Muscle of leg (tissue), 11 donors: ENCODE results near the gene CTTN. TPM values are rescaled to one million over a fixed set of nuclear protein-coding genes. Genes with fewer than 3 reads are reported as not detected.

Experiments
- DNase-seq: peaks from one replicate; pipeline ENCODE4 v3.0.0; 2013
- H3K27ac ChIP-seq: one replicate; pipeline ENCODE4 v1.5.1; 2013; ENCODE audit warnings: mild to moderate bottlenecking, low read length, control low read depth
- H3K27me3 ChIP-seq: one replicate; pipeline ENCODE4 v1.6.1; 2013; ENCODE audit warnings: low read length; ENCODE audit not compliant: control insufficient read depth, insufficient read depth
- H3K36me3 ChIP-seq: one replicate; pipeline ENCODE4 v1.6.1; 2013; ENCODE audit warnings: low read length; ENCODE audit not compliant: control insufficient read depth, insufficient read depth
- H3K4me1 ChIP-seq: one replicate; pipeline ENCODE4 v1.6.1; 2013; ENCODE audit warnings: low read length; ENCODE audit not compliant: control insufficient read depth, insufficient read depth
- H3K4me3 ChIP-seq: one replicate; pipeline ENCODE4 v1.5.1; 2013; ENCODE audit warnings: low read length, control low read depth
- H3K9me3 ChIP-seq: replicated peaks from 2 replicates; pipeline ENCODE4 v1.6.1; 2013; ENCODE audit warnings: low read depth, low read length; ENCODE audit not compliant: control insufficient read depth
- WGBS: methylation state at CpG from one replicate; pipeline ENCODE4 v1.1.5; 2013; ENCODE audit warnings: missing lambda C conversion rate; ENCODE audit not compliant: insufficient coverage; 5-methylcytosine and 5-hydroxymethylcytosine counted together
- polyA plus RNA-seq, 8 donors: library from polyadenylated mRNA; unstranded; fragments of 120-200 nt; gene quantifications; one replicate each; pipeline versions ENCODE4 v1.2.1 to v1.2.3, GENCODE V29; 2013; ENCODE audit warnings: inconsistent platforms in 1 of 8, low replicate concordance in 1 of 8; ENCODE audit not compliant: insufficient read length in 8 of 8, insufficient read depth in 1 of 8
- total RNA-seq: library from RNA; stranded (reverse); fragments of 120-200 nt; gene quantifications from one replicate; pipeline ENCODE4 v1.2.4, GENCODE V29; 2013

Gene CTTN
- total and polyA plus RNA-seq, 9 donors: 78.1 to 126 (median 109) TPM

DNA sequence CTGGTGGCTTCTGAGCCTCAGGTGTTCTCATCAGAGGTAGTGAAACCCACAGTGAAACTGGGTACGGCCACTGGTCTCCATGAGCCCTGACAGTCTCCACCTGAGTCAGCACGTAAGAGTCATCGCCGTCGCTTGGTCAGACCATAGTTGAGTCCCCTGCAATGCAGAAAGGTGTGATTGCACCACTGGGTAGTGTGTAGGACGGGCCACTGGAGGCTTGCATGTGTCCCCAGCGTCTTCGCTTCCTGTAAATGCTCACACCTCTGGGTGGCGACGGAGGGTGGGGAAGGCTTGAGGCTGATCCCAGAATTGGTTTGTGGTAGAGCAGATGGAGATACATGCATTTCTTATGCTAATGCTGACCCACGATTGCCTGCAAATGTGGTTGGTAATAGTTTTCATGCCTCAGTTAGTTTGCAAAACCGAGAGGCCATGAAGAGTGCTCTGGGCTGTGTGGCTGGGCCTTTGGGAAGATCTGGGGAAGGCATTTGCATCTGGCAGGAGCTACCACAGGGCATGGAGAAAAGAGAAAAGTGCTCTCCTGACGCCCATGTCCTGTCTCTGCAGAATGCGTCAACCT is 26.5 kb downstream of the CTTN start:
- WGBS: 93% methylated on average over 14 of the region's 14 CpGs
- Histone ChIP-seq H3K9me3 (no peaks in the 10 kb centered on the region), H3K27ac (no peak overlapping the region), H3K27me3 (no peaks in the 10 kb centered on the region), H3K4me1 (no peaks in the 10 kb centered on the region), H3K4me3 (no peak overlapping the region), H3K36me3 (peaks cover 84% of the 10 kb centered on the region)
- no peak for DNase-seq

- no peak for DNase-seq
- peaks cover 83% of the 10 kb centered on the region for H3K36me3 ChIP-seq
Measured at GRCh38 chr11:70427436-70427835, 29.1 kb downstream of the CTTN start.

DNA sequence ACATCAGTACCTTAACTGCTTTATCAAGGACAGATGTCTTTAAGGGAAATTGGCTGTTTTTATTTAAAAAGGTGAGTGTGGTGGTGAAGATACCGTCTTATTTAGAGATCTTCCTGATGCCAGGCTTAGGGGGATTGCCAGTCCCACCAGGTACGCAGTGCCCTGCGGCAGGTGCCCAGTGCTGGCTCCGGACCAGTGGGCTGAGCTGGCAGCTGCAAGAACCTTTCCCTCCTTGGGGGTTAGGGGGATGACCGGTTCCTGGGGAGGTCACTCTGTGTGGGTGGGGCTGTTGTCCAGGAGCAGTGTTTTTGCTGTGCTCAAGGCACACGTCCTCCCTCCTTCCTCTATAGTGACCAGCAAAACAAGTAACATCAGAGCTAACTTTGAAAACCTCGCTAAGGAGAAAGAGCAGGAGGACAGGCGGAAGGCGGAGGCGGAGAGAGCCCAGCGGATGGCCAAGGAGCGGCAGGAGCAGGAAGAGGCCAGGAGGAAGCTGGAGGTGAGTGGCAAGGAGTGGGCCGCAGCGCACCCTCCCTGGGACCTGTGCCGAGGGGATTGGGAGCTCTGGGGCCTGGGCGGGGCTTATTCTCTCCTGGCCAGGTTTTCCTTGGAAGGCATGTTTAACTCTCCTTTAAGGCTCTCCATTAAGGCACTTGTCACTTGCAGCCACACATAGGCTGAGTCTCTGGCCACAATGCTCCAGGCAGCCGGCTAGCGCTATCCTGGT is 30.5 kb downstream of the CTTN start:
- H3K4me1 ChIP-seq: no peaks in the 10 kb centered on the region
- H3K4me3 ChIP-seq: no peak overlapping the region
- H3K27ac ChIP-seq: no peak overlapping the region
- H3K9me3 ChIP-seq: no peaks in the 10 kb centered on the region
- peaks cover 83% of the 10 kb centered on the region for H3K36me3 ChIP-seq
- whole genome bisulfite sequencing: 88% methylated on average over 11 of the region's 18 CpGs
- DNase-seq: no peak
- no peaks in the 10 kb centered on the region for H3K27me3 ChIP-seq

More at GRCh38 chr11:70427436-70427835, 29.1 kb downstream of the CTTN start:
- H3K9me3 ChIP-seq: no peaks in the 10 kb centered on the region
- 95% methylated on average over 9 of the region's 11 CpGs for WGBS
- H3K4me3 ChIP-seq: no peak overlapping the region
- H3K27ac ChIP-seq: no peak overlapping the region
- H3K4me1 ChIP-seq: no peaks in the 10 kb centered on the region
- H3K27me3 ChIP-seq: no peaks in the 10 kb centered on the region

GRCh38 chr11:70429428-70429705 is 31.0 kb downstream of the CTTN start:
- Histone ChIP-seq H3K27ac (no peak overlapping the region), H3K27me3 (no peaks in the 10 kb centered on the region), H3K4me1 (no peaks in the 10 kb centered on the region), H3K4me3 (no peak overlapping the region), H3K36me3 (peaks cover 83% of the 10 kb centered on the region), H3K9me3 (no peaks in the 10 kb centered on the region)
- no peak for DNase-seq
- 89% methylated on average over 5 of the region's 8 CpGs for WGBS

DNA sequence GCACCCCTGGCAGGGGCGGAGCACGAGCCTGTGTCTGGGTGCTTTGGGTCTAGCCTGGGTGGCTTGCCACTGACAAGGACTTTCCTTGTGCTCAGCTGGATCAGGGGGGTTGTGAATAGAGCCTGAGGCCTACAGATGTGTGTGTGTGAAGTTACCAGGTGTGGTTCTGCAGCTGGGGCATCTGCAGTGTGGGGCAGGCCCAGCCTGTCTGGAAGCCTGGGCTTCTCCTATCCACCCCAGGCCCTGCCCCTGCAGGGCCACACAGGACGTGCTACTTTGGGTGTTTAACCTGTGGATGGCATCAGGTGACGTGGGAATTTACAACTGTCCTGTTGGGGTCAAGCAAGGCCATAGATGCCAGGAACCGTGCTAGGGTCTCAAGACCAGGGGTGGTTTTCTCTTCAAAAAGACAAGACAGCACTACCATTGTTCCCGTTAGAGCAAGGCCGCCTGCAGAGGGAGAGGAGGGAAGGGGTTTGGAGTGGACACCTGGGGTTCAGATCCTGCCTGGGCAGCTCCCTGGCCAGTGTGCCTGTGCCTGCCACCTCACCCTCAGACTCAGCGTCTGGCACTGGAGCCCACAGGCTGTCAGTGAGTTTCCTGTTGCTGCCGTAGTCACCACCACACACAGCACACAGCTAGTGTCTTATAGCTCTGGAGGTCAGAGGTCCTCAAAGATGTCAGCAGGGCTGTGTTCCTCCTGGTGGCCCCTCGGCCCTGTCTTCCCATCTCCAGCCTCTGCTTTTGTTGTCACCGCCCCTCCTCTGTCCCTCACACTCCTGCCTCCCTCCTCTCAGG is 31.6 kb downstream of the CTTN start:
- peaks cover 5% of the 10 kb centered on the region for H3K4me1 ChIP-seq
- H3K9me3 ChIP-seq: no peaks in the 10 kb centered on the region
- no peak for DNase-seq
- WGBS: 66% methylated on average over 6 of the region's 11 CpGs
- H3K36me3 ChIP-seq: peaks cover 82% of the 10 kb centered on the region
- no peak overlapping the region for H3K27ac ChIP-seq
- H3K4me3 ChIP-seq: no peak overlapping the region
- H3K27me3 ChIP-seq: no peaks in the 10 kb centered on the region

DNA sequence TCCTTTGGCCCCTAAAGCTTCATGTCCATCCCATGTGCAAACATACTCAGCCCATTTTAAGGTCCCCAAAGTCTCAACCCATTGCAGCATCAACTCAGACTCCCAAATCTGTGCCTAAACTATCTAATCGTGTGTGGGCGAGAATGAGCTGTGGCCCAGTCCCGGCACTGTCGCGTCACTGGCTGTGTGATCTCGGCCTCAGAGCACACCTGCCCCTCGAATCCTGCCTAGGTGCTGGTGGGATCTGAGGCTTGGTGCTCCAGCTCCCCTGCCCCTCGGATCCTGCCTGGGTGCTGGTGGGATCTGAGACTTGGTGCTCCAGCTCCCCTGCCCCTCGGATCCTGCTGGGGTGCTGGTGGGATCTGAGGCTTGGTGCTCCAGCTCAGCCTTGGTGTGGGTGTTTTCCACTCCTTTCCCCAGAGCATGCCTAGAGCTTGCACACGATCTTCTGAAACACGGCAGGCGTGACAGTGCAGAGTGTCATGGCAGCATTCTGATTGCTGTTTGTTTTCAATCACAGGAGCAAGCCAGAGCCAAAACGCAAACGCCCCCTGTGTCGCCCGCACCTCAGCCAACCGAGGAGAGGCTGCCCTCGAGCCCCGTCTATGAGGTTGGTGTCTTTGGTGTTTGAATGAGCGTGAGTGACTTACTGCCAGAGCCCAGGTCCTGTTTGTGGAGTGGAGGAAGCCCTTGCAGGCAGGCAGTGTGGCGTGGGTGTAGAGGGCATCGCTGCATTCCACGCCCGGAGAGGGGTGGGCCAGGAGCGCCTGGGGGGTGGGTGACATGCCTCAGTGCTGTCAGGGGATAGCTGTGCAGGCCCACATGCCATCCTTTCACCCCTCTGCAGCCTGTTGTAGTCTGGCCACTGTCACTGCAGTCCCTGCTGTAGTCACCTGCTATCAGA is 32.6 kb downstream of the CTTN start:
- peaks cover 82% of the 10 kb centered on the region for H3K36me3 ChIP-seq
- H3K27ac ChIP-seq: no peak overlapping the region
- no peak overlapping the region for H3K4me3 ChIP-seq
- H3K9me3 ChIP-seq: no peaks in the 10 kb centered on the region
- peaks cover 5% of the 10 kb centered on the region for H3K4me1 ChIP-seq
- no peaks in the 10 kb centered on the region for H3K27me3 ChIP-seq
- 92% methylated on average over 16 of the region's 25 CpGs for WGBS
- DNase-seq: no peak

GRCh38 chr11:70431611-70432010 is 33.3 kb downstream of the CTTN start:
- Histone ChIP-seq H3K36me3 (peaks cover 88% of the 10 kb centered on the region), H3K4me3 (no peak overlapping the region), H3K9me3 (no peaks in the 10 kb centered on the region), H3K27ac (no peak overlapping the region), H3K27me3 (no peaks in the 10 kb centered on the region), H3K4me1 (peaks cover 5% of the 10 kb centered on the region)
- no peak for DNase-seq
- 97% methylated on average over 12 of the region's 12 CpGs for WGBS

DNA sequence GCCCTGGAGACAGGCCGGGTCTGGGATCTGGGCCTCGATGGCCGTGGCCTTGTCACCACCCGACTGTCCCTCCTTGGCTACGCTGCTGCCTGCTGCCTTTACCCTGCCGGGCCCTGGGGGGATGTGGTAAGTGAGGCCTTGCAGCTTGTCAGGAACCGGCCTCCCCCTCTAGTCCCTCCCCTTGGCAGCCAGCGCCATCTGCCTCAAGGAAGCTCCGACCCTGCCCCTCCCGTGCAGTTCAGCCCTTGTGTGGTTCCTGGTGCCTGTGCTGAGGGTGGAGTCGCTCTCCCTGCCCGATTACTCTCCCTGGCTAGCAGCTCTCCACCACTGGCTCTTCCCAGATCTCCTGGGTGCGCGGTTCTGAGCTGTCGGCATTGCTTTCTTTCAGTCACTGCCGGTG is 33.7 kb downstream of the CTTN start:
- H3K36me3 ChIP-seq: peaks cover 92% of the 10 kb centered on the region
- 91% methylated on average over 8 of the region's 16 CpGs for WGBS
- no peak overlapping the region for H3K4me3 ChIP-seq
- no peak for DNase-seq
- H3K27ac ChIP-seq: no peak overlapping the region
- peaks cover 5% of the 10 kb centered on the region for H3K4me1 ChIP-seq
- H3K9me3 ChIP-seq: no peaks in the 10 kb centered on the region
- no peaks in the 10 kb centered on the region for H3K27me3 ChIP-seq

- Histone ChIP-seq H3K27me3 (no peaks in the 10 kb centered on the region), H3K4me1 (peaks cover 5% of the 10 kb centered on the region), H3K4me3 (no peak overlapping the region), H3K27ac (no peak overlapping the region), H3K9me3 (no peaks in the 10 kb centered on the region), H3K36me3 (peaks cover 93% of the 10 kb centered on the region)
- DNase-seq: no peak
- WGBS: 87% methylated on average over 11 of the region's 15 CpGs
Measured at GRCh38 chr11:70432580-70432979, 34.3 kb downstream of the CTTN start.

DNA sequence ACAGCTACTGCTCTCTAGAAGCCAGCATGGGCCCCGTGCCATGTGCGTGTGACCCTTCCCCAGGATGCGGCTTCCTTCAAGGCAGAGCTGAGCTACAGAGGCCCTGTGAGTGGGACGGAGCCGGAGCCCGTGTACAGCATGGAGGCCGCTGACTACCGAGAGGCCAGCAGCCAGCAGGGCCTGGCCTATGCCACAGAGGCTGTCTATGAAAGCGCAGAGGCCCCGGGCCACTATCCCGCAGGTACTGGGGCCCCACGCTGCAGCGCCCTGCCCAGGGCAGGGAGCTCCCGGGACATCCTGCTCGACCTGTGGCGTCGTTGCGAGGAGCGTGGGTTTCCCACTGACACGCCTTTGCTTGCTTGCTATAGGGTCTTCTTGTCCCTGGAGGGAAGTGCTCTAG is 34.7 kb downstream of the CTTN start:
- DNase-seq: no peak
- no peaks in the 10 kb centered on the region for H3K9me3 ChIP-seq
- no peaks in the 10 kb centered on the region for H3K27me3 ChIP-seq
- no peak overlapping the region for H3K4me3 ChIP-seq
- H3K27ac ChIP-seq: no peak overlapping the region
- peaks cover 5% of the 10 kb centered on the region for H3K4me1 ChIP-seq
- peaks cover 89% of the 10 kb centered on the region for H3K36me3 ChIP-seq
- 93% methylated on average over 20 of the region's 20 CpGs for WGBS
